ENCODE results near the gene LYSMD2.

LYSMD2 gene

GRCh38 chr15:51751697-51752683 lies 14.5 kb upstream of the LYSMD2 start:
- no peak for DNase-seq

GRCh38 chr15:51750792-51751696 lies 13.6 kb upstream of the LYSMD2 start, which contains the start of gene TMOD2:
Gene TMOD2 (plus strand): TSS chr15:51751597. CDS start chr15:51766442, 14,845 bp downstream.
- peak; percentile 65 for DNase-seq

- DNase-seq = no peak
Measured at GRCh38 chr15:51750186-51750585, 12.7 kb upstream of the LYSMD2 start.

- no peak for DNase-seq
Measured at GRCh38 chr15:51749307-51749706, 11.9 kb upstream of the LYSMD2 start.

GRCh38 chr15:51739061-51739712 lies 1.7 kb upstream of the LYSMD2 start:
- DNase-seq = no peak

GRCh38 chr15:51738553-51738952 lies 1.1 kb upstream of the LYSMD2 start:
- no peak for DNase-seq

- peak; percentile 60 for DNase-seq
Measured at GRCh38 chr15:51736751-51737521, 519 bp downstream of the LYSMD2 start.

GRCh38 chr15:51736069-51736468 lies 1.4 kb downstream of the LYSMD2 start:
- no peak for DNase-seq

- no peak for DNase-seq
Measured at GRCh38 chr15:51735228-51736010, 2.0 kb downstream of the LYSMD2 start.

- no peak for DNase-seq
Measured at GRCh38 chr15:51732646-51733045, 4.8 kb downstream of the LYSMD2 start.

- DNase-seq = no peak
Measured at GRCh38 chr15:51731549-51732267, 5.7 kb downstream of the LYSMD2 start.

- DNase-seq = no peak
Measured at GRCh38 chr15:51727141-51727897, 10.1 kb downstream of the LYSMD2 start.

- no peak for DNase-seq
Measured at GRCh38 chr15:51726302-51727073, 11.0 kb downstream of the LYSMD2 start.

GRCh38 chr15:51724673-51725072 lies 12.8 kb downstream of the LYSMD2 start:
- DNase-seq = no peak

- no peak for DNase-seq
Measured at GRCh38 chr15:51724199-51724598, 13.3 kb downstream of the LYSMD2 start.

GRCh38 chr15:51721199-51721960 lies 16.1 kb downstream of the LYSMD2 start:
- no peak for DNase-seq

- DNase-seq = no peak
Measured at GRCh38 chr15:51720201-51720995, 17.1 kb downstream of the LYSMD2 start.

Data from stimulated activated CD4-positive, alpha-beta T cell treated with anti-CD3 and anti-CD28 coated beads, Interleukin-4, amount 100 ng/mL, for 1 hour (primary cell).